Pancreas (tissue), 10 donors: ENCODE measurements around the gene GPC6. TPM values are rescaled to one million over a fixed set of nuclear protein-coding genes. Genes with fewer than 3 reads are reported as not detected.

Source experiments
- ATAC-seq, 4 donors: fragments of 200-7000 bp; cut with Tn5 transposase; one replicate each; pipeline versions ENCODE4 v1.8.0 to v1.9.1; 2020; ENCODE audit warnings: mild to moderate bottlenecking in 4 of 4, moderate library complexity in 4 of 4
- DNase-seq, 6 donors: peaks; one replicate each; pipeline ENCODE4 v3.0.0-alpha.2; 2020
- FAIRE-seq: peaks from 2 replicates; lab custom pipeline; 2012; peaks lifted over from hg19 to GRCh38; lab: Jason Lieb, UNC
- H3K27ac ChIP-seq, 4 donors: fragments of 200-600 bp; sonication (generic); 1 replicate in 3 of 4; 2 replicates in 1 of 4; pipeline versions ENCODE4 v1.5.0 to v1.8.0; 2020
- H3K27me3 ChIP-seq, 4 donors: fragments of 200-600 bp; one replicate each; pipeline ENCODE4 v1.8.0; 2021
- H3K36me3 ChIP-seq, 3 donors: fragments of 200-600 bp; sonication (generic) in 1 of 3; one replicate each; pipeline versions ENCODE4 v1.5.0 to v1.8.0; 2020 to 2021
- H3K4me1 ChIP-seq, 3 donors: fragments of 200-600 bp; one replicate each; pipeline ENCODE4 v1.8.0; 2021
- H3K4me3 ChIP-seq, 4 donors: fragments of 200-600 bp; sonication (generic) in 2 of 4; one replicate each; pipeline versions ENCODE4 v1.5.0 to v1.8.0; 2020 to 2021
- H3K9me3 ChIP-seq, 4 donors: fragments of 200-600 bp; one replicate each; pipeline ENCODE4 v1.8.0; 2021
- CTCF ChIP-seq, 4 donors: fragments of 200-600 bp; sonication (generic) in 3 of 4; IDR thresholded peaks; one replicate each; pipeline versions ENCODE4 v1.5.0 to v1.8.0; 2021; ENCODE audit warnings: antibody characterized with exemption in 4 of 4
- WGBS, 2 donors: extraction: QIAGEN DNeasy Blood & Tissue Kit; methylation state at CpG; one replicate each; pipeline ENCODE4 v1.1.7; 2013; 5-methylcytosine and 5-hydroxymethylcytosine counted together
- intact Hi-C, 3 donors: fragments of 100-400 bp; cut with DNase I; formaldehyde crosslinking; loops; one replicate each; pipeline versions ENCODE4 v1.11.1 to v1.14.2; 2022
- polyA plus RNA-seq, 2 donors: library from polyadenylated mRNA; stranded (reverse); fragments of 200-250 nt; gene quantifications; one replicate each; pipeline ENCODE4 v1.2.3, GENCODE V29; 2013
- total RNA-seq, 6 donors: library from RNA; stranded (reverse); fragmentation: NEBNext Ultra II Directional in 4 of 6; extraction: Animal tissue kit (Norgen Biotek cat#: 25700) in 4 of 6; gene quantifications; one replicate each; pipeline versions ENCODE4 v1.2.1 to v1.2.4, GENCODE V29; 2021 to 2023
- donor health status: healthy with polysubstance abuse.
- donor health status: DM: no; HTN: no; CAD: no; lungs with moderate emphysema.
- donor health status: DM: no; HTN: no; CAD: no.
- donor health status: control.
- donor health status: control.
- donor health status: Bipolar disorder and iron deficiency.
- donor health status: DM: yes; HTN: yes; CAD: no.
- donor health status: DM: no; HTN: no; CAD: no.
- donor health status: DM: no; HTN: no; CAD: no.
- donor health status: DM: yes; HTN: yes; CAD: no.

GPC6 gene
- total and polyA plus RNA-seq, 8 donors = 0.23 to 3.3 (median 1.2) TPM

- ATAC-seq = no peak
These were observed 146.2 kb downstream of the GPC6 start for GRCh38 chr13:93372856-93373255.

DNA sequence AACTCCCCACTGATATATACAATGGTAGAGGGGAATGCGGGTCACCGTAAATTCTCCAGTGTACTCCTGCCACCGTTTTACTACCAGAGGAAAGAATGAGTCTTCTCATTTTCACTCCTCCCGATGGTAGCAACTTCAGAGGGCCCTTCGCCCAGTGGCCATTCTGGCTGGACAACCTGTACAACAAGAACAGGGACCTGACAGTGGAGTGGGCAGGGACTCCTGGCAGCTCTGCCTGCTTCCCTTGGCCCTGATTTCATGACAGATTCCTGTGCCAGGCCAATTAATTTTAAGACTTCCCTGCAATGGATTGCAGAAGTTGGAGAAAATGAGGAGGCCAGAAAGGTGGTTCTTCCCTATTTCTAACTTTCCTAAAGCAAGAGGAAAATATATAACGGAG, 148.9 kb downstream of the GPC6 start:
- Histone ChIP-seq H3K4me1 (no peaks in the 10 kb centered on the region), H3K27me3 (no peaks in the 10 kb centered on the region), H3K9me3 (no peaks in the 10 kb centered on the region), H3K4me3 (no peak overlapping the region), H3K27ac (no peak overlapping the region), H3K36me3 (no peaks in the 10 kb centered on the region)
- FAIRE-seq (no peak), DNase-seq (no peak), ATAC-seq (no peak)
- WGBS, 2 donors = 78 to 86% methylated on average over 6 of the region's 6 CpGs
- intact Hi-C loops = no loop called here
- no peak for TF ChIP-seq CTCF (IDR thresholded peaks at IDR 0.05)

More at GRCh38 chr13:93372856-93373255, 146.2 kb downstream of the GPC6 start:
- H3K27me3 ChIP-seq = no peaks in the 10 kb centered on the region
- H3K9me3 ChIP-seq = no peaks in the 10 kb centered on the region
- DNase-seq (no peak), FAIRE-seq (no peak)
- no peak overlapping the region for H3K27ac ChIP-seq
- 67 to 78% methylated on average over 3 of the region's 3 CpGs for WGBS, 2 donors
- H3K36me3 ChIP-seq = no peaks in the 10 kb centered on the region
- no peak for TF ChIP-seq CTCF (IDR thresholded peaks at IDR 0.05)
- no peak overlapping the region for H3K4me3 ChIP-seq
- intact Hi-C loops = no loop called here
- H3K4me1 ChIP-seq = no peaks in the 10 kb centered on the region

GRCh38 chr13:93377196-93377595, 150.6 kb downstream of the GPC6 start:
- H3K36me3 ChIP-seq = no peaks in the 10 kb centered on the region
- H3K27me3 ChIP-seq = no peaks in the 10 kb centered on the region
- ATAC-seq = no peak
- H3K9me3 ChIP-seq = no peaks in the 10 kb centered on the region
- H3K27ac ChIP-seq = no peak overlapping the region
- no peaks in the 10 kb centered on the region for H3K4me1 ChIP-seq
- no peak for FAIRE-seq
- no peak overlapping the region for H3K4me3 ChIP-seq
- TF ChIP-seq CTCF (IDR thresholded peaks at IDR 0.05) = no peak
- intact Hi-C loops = no loop called here
- no peak for DNase-seq
- WGBS, 2 donors = 40 to 67% methylated on average over 5 of the region's 5 CpGs

GRCh38 chr13:93378184-93378583, 151.6 kb downstream of the GPC6 start:
- WGBS, 2 donors = 82% methylated on average over 2 of the region's 2 CpGs
- Histone ChIP-seq H3K27ac (no peak overlapping the region), H3K4me3 (no peak overlapping the region), H3K36me3 (no peaks in the 10 kb centered on the region), H3K27me3 (no peaks in the 10 kb centered on the region), H3K9me3 (no peaks in the 10 kb centered on the region), H3K4me1 (no peaks in the 10 kb centered on the region)
- FAIRE-seq (no peak), ATAC-seq (no peak), DNase-seq (no peak)
- intact Hi-C loops = no loop called here
- no peak for TF ChIP-seq CTCF (IDR thresholded peaks at IDR 0.05)

GRCh38 chr13:93386116-93386515, 159.5 kb downstream of the GPC6 start:
- H3K27ac ChIP-seq = no peak overlapping the region
- no peak overlapping the region for H3K4me3 ChIP-seq
- WGBS, 2 donors = 71 to 82% methylated on average over 5 of the region's 5 CpGs
- H3K9me3 ChIP-seq = no peaks in the 10 kb centered on the region
- no peaks in the 10 kb centered on the region for H3K36me3 ChIP-seq
- ATAC-seq = no peak
- no peak for DNase-seq
- intact Hi-C loops = no loop called here
- TF ChIP-seq CTCF (IDR thresholded peaks at IDR 0.05) = no peak
- H3K27me3 ChIP-seq = no peaks in the 10 kb centered on the region
- FAIRE-seq = no peak
- no peaks in the 10 kb centered on the region for H3K4me1 ChIP-seq
